NCI-H146 treated with DMSO at 0.1 percent for 48 hours (cell line): Measurements from ENCODE around the gene NDUFA7.
A peak's percentile ranks its signal among the peaks of the same experiment; 100 is the strongest.
"Not testable (repeated sequence)": the region's sequence is repeated elsewhere in the genome, so short reads cannot be mapped to it uniquely, and the experiment has no call there.

Experiments used
- DNase-seq: peaks from one replicate; lab custom pipeline; 2025; ENCODE audit not compliant: unreplicated experiment; lab: John Stamatoyannopoulos, UW

NDUFA7 gene

DNA sequence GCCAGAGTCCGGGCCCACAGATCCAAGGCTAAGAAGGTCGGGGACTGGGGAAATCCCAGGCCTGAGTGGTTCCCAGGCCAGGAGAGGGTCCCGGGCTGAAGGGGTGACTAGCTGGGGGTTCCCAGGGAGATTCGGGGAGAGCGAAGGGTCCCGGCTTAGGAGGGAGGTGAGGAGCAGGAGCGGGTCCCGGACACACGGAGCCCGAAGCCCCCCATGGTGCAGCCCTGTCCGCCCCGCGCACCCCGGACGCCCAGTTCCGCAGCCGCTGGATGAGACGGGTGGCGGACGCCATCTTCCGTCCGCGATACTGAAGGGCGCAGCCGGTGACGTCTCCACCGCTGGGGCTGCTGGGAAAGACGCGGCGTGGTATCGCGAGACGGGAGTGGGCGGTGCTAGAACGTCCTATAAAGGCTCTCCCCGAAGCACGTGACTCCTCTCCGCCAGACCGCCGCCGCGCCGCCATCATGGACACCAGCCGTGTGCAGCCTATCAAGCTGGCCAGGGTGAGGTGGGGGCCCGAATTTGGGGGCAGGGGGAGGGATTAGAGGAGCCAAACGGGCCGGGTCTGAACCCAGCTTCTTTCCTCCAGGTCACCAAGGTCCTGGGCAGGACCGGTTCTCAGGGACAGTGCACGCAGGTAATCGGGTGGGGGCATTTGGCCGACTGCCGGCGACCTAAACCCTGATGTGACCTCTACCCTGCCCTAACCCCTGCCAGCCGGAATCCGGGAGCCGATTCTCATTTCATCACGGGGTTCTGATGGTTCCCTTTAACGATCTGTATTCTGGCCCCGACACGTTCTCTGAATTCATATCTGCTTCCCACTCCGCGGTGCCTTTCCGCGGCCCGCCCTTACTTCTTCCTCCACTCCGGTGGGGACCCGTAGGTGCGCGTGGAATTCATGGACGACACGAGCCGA, at the start of gene NDUFA7, which contains the start of gene RPS28:
TSS of gene NDUFA7 (minus strand) at position 309 of the 919 bp plus-strand sequence. CDS start at position 292, 17 bp downstream.
TSS of gene RPS28 (plus strand) at position 430 of the 919 bp plus-strand sequence. CDS start at position 465, 35 bp downstream.
- peak; percentile 68 for DNase-seq

DNA sequence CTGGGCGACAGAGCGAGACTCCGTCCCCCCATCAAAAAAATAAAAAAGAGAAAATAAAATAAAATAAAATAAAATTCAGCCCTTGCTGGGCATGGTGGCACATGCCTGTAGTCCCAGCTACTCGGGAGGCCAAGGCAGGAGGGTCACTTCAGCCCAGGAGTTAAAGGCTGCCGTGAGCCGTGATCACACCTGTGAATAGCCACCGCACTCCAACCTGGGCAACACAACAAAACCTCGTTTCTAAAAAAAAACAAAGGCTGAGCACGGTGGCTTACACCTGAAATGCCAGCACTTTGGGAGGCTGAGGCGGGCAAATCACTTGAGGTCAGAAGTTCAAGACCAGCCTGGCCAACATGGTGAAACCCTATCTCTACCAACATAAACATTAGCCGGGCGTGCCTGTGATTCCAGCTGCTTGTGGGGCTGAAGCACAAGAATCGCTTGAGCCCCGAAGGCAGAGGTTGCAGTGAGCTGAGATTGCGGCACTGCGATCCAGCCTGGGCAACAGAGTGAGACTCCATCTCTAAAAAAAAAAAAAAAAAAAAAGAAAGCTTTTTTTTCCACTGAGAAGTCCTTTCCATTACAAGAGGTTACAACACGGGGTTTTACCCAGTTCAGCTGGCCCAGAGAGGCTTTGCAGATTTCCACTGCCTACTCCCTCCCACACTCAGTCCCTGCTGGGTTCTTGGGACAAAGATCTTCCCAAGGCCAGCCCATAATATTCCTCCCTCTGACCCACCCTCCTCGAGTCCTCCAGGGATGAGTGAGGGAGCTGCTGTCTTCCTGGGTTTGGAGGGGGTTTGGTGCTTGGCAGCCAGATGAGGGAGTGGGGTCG, 49.2 kb upstream of the NDUFA7 start:
- DNase-seq = no peak

DNA sequence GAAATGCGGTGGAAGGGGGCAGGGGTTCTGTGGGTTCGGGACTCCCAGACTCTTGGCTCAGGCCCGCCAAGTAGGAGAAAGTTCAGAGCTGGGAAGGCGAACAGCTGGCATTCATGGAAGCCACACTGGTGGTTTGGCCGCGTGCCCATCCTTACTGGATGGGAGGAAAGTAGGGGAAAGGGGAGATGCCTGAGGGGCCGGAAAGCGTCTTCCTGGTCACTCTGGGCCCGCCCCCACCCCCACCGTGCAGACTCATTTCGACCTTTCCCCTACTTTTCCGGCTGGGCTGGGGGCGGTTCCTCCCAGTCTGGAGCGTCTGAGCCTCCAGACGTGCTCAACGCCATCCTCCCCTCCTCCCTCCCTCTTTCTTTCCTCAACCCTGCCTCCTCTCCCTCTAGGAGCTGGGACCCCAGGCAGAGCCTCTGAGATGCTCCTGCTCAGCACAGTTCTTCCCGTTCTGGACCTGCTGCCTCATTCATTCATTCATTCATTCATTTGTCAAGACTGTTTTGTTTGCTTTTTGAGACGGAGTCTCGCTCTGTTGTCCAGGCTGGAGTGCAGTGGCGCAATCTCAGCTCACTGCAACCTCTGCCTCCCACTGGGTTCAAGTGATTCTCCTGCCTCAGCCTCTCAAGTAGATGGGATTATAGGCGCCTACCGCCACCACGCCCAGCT, 46.3 kb upstream of the NDUFA7 start:
- no peak for DNase-seq

DNA sequence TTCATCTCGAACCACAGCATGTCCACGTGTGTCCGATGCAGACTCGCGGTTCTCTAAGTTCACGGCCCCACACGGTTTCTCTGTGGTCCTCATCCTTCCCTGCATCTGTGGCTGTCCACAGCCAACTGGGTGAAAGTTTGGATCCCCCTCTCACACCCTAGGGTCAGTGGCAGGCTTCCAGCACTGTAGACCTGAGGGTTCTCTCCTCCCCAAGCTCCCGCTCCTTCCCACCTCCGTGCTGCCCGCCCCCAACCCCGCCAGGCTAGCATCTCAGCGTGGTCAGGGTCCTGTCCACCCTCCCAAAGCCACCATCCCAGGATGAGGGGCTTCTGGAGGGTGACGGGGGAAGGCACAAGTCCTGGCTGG, 45.8 kb upstream of the NDUFA7 start:
- no peak for DNase-seq

DNA sequence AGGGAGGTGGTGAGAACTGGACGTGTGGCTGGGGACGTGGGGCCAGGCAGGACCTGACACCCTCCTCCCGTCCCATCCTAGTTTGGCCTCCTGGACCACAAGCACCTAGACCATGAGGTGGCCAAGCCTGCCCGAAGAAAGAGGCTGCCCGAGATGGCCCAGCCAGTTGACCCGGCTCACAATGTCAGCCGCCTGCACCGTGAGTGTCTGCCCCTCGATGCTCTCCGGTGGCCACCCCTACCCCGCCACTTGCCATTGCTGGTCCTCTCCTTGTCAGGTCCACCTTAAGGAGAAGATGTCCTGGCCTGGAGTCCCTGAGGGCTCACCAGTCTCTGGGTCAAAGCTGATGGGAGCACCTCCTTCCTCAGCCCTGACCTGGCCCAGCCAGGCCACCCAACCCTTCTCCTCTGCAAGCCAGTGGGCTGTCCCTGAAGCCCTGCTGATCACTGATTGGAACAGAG, 45.0 kb upstream of the NDUFA7 start:
- DNase-seq = no peak

DNA sequence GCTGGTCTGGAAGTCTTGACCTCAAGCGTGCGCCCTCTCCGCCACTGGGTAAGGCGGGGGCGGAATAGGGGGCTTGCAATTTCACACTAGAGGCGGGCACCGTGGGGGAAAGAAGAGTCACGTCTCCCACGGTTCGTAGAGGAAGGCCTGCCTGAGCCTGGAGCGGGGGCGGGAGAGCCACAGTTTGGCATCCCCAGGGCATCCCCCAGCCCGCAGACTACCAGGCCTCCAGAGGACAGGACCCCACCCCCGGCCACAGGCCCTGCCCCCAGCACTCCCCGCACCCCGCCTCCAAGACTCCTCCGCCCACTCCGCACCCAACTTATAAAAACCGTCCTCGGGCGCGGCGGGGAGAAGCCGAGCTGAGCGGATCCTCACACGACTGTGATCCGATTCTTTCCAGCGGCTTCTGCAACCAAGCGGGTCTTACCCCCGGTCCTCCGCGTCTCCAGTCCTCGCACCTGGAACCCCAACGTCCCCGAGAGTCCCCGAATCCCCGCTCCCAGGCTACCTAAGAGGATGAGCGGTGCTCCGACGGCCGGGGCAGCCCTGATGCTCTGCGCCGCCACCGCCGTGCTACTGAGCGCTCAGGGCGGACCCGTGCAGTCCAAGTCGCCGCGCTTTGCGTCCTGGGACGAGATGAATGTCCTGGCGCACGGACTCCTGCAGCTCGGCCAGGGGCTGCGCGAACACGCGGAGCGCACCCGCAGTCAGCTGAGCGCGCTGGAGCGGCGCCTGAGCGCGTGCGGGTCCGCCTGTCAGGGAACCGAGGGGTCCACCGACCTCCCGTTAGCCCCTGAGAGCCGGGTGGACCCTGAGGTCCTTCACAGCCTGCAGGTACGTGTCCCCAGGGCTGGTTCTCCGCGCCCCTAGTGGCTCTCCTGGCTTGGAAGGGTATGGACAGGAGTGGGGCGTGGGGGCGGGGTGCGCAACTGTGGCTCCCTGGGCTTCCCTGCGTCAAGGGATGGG, 42.9 kb upstream of the NDUFA7 start, which contains the start of gene ANGPTL4:
TSS of gene ANGPTL4 (plus strand) at position 353 of the 969 bp plus-strand sequence. CDS start at position 520, 167 bp downstream.
- no peak for DNase-seq

DNA sequence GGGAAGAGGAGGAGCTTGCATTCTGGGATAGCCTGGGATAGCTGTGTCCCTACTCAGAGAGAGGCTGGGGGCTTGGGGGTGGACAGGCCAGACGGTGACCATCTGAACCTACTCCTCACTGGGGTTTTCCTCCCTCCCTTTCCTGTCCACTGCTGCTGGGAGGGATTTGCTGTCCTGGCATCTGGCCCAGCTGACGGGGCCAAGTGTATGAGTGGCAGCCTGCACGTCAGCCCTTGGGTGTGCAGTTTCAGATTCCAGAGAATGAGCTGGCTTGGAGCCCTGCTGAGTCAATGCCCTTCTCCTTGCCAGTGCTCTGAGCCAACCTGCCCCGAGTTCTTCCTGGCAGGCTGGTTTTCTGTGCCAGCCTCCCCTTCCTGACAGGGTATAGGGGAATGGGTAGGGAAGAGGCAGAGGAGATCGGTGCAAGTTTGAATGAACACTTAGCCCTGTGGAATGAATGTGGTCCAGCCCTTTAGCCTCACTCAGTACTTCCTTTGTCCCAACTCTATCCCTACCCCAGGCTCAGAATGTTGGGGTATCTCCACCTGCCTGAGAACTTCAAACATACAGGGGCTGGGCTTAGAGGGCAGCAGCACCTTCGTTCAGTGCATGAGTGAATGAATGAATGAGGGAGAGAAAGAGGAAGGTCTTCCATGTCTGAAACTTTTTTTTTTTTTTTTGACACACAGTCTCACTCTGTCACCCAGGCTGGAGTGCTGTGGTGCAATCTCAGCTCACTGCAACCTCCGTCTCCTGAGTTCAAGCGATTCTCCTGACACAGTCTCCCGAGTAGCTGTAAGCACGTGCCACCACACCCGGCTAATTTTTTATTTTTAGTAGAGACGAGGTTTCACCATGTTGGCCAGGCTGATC, 41.0 kb upstream of the NDUFA7 start:
- no peak for DNase-seq

DNA sequence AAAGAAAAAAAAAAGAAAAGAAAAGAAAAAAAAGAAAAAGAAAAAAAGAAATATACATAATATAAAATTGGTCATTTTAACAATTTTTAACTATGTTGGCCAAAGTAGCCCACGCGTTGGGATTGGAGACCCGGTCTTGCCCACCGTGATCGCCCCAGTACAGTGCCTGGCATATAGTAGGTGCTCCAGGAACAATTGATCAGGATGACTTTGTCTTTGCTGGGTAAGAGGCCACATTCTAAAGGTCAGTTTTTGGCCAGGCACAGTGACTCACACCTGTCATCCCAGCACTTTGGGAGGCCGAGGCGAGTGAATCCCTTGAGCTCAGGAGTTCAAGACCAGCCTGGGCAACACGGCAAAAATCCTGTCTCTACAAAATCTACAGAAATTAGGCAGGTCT, 39.0 kb upstream of the NDUFA7 start:
- no peak for DNase-seq

DNA sequence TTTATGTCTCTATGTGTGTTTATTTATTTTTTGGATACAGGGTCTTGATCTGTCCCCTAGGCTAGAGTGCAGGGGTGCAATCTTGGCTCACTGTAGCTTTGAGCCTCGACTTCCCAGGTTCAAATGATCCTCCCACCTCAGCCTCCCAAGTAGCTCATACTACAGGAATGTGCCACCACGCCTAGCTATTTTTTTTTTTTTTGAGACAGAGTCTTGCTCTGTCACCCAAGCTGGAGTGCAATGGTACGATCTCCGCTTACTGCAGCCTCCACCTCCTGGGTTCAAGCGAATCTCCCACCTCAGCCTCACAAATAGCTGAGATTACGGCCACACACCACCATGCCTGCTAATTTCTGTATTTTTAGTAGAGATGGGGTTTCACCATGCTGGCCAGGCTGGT, 37.8 kb upstream of the NDUFA7 start:
- no peak for DNase-seq

DNA sequence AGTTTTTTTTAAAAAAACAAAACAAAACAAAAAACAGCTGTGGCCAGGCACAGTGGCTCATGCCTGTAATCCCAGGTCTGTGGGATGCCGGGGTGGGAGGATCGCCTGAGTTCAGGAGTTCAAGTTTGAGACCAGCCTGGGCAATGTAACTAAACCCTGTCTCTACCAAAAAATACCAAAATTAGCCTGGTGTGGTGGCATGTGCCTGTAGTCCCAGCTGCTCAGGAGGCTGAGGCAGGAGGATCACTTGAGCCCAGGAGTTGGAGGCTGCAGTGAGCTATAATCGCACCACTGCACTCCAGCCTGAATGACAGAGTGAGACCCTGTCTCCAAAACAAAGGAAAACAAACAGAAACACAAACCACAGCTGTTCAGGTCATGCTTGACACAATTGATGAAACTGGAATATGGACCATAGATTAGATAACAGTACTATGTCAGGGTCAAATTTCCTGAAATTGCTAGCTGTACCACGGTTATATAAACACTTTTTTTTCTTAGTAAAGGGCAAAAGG, 35.9 kb upstream of the NDUFA7 start:
- no peak for DNase-seq

DNA sequence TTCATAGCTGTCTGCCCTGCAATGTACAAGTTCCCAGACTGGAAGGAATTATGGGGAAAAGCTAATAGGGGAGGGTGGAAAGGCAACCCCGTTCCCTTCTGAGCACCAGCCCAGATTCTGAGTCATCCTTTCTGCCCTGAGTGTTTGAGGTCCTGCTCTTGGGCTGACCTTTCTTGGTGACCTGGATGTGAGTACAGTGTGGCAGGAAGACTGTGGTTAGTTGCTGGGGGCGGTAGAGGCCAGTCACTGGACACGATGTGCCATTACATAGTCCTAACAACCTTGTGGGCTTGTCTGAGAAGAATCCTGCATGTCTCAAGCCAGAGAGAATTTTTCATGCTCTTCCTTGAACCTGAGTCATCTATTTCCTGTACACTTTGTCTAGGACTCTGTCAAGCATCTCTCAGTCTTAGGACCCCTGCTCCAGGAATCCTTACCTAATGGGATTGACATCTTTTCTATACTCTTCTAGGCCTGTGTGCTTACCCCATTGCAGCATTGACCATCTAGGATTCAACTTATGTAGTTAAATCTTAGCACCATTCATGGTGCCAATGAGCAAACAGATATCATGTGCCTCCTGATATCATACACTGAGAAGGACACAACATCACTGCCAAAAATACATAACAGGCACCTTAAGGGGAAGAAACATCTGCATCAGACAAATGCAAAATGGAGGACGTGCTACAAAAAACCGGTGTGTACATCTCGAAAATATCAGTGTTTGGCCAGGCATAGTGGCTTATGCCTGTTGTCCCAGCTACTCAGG, 34.6 kb upstream of the NDUFA7 start:
- no peak for DNase-seq

DNA sequence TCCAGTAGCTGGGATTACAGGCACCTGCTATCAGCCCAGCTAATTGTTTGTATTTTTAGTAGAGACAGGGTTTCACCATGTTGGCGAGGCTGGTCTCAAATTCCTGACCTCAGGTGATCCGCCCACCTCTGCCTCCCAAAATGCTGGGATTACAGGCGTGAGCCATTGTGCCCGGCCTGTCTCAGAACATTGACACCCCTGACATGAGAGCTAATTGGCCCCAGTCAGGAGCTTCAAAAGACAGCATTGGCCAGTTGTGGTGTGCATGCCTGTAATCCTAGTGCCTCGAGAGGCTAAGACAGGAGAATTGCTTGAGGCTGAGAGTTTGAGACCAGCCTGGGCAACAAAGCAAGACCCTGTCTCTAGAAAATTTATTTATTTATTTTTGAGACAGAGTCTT, 31.7 kb upstream of the NDUFA7 start:
- not testable (repeated sequence) for DNase-seq

DNA sequence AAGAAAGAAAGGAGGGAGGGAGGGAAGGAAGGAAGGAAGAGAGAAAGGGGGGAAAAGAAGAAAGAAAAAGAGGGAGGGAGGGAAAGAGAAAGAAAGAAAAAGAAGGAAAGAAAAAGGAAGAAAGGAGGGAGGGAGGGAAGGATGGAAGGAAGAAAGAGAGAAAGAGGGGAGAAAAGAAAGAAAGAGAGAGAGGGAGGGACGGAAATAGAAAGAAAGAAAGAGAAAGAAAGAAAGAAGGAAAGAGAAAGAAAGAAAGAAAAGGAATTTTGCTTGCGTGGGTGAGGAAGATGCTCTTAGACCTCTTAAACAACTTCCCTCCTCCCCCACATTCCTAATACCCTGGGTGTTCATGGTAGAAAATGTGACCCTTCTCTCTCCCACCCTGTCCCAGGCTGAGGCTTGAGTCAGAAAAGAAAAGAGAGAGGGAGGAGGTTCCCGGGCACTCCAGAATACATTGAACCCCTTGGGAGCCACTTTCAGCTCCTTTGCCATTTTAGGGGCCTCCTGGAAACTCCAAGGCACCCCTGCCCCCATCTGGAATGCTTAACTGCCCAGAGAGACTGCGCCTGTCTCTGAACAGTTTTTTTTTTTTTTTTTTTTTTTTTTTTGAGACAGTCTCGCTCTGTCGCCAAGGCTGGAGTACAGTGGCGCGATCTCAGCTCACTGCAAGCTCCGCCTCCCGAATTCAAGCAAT, 31.1 kb upstream of the NDUFA7 start:
- DNase-seq = no peak

DNA sequence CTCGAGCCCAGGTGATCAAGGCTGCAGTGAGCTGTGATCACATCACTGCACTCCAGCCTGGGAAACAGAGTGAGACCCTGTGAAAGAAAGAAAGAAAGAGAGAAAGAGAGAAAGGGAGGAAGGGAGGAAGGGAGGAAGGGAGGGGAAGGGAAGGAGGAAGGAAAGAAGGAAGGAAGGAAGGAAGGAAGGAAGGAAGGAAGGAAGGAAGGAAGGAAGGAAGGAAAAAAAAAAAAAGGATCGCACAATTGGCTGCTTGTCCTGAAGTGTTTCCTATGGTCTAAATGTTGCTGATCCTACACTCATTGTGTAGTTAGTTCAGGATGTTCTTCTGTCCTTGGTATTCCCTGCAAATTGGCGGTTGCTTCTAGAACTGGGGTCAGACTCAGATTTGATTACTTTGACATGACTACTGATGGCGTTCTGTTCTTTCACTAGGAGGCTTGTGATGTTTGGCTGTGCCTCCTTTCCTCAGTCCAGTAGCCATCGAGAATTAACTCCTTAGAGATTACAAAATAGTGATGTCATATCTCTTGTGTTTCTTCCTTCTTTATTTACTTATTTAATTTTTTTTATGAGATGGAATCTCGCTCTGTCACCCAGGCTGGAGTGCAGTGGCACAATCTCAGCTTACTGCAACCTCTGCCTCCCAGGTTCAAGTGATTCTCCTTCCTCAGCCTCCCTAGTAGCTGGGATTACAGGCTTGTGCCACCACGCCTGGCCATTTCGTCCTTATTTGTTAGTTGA, 28.6 kb upstream of the NDUFA7 start:
- DNase-seq = not testable (repeated sequence)

DNA sequence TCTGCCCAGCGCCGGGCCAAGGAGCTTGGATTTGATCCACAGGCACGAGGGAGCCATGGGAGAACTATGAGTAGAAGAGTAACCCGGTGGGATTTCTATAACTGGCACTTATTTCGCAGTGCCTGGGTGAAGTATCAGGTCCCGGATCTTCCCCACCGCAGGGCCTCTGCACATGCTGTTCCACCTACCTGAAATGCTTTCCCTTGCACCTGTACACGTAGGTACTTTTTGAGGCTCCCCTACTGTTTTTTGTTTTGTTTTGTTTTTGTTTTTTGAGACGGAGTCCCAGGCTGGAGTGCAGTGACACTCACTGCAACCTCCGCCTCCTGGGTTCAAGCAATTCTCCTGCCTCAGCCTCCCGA, 22.3 kb upstream of the NDUFA7 start:
- no peak for DNase-seq

DNA sequence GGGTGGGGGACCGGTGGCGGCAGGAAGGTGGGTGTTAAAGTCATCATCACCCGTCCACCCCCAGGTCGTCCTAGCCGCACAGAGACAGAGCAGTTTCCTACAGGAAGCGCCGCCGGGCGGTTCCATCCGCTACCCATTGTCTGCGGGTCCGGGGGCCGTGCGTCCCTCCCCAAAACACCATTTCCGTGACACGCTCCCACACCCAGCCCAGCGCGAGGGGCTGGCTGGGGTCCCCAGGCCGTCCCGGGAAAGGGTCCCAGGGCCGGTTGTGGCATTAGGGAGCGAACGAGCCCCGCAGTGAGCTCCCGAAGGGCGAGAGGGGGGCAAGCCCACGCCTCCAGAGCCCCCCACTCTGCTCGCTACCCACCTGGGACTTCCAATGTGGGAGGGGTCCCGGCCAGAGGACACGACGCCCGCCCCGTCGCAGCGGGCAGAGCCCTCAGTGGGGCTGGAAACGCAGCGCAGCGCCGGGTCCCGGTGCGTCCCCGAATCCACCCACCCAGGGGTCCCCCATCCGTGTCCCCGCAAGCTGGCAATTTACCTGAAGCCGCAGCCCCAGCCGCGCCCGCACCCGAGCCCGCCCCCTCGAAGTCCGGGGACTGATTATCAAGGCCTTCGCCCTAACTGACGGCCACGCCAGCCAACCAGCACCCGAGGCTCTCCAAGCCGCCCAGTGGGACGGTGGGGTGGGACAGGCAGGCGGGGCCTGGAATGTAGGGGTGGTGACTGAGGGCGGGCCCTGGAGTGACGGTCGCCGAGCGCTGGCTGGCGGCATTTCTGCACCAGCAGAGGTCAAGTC, 21.7 kb upstream of the NDUFA7 start, which contains the start of gene KANK3:
TSS of gene KANK3 (minus strand) at position 579 of the 799 bp plus-strand sequence. CDS start 5,434 bp downstream, outside the sequence.
- DNase-seq = peak; percentile 73
